Hematopoietic multipotent progenitor cell treated with erythropoietin and hydrocortisone succinate and interleukin-3 and kit ligand, for 15 days (in vitro differentiated cells): Measurements from ENCODE around the gene THSD4.

Source experiments
- DNase-seq: peaks from one replicate; pipeline ENCODE4 v3.0.0-alpha.2; 2015; ENCODE audit warnings: low spot score

THSD4 gene

DNA sequence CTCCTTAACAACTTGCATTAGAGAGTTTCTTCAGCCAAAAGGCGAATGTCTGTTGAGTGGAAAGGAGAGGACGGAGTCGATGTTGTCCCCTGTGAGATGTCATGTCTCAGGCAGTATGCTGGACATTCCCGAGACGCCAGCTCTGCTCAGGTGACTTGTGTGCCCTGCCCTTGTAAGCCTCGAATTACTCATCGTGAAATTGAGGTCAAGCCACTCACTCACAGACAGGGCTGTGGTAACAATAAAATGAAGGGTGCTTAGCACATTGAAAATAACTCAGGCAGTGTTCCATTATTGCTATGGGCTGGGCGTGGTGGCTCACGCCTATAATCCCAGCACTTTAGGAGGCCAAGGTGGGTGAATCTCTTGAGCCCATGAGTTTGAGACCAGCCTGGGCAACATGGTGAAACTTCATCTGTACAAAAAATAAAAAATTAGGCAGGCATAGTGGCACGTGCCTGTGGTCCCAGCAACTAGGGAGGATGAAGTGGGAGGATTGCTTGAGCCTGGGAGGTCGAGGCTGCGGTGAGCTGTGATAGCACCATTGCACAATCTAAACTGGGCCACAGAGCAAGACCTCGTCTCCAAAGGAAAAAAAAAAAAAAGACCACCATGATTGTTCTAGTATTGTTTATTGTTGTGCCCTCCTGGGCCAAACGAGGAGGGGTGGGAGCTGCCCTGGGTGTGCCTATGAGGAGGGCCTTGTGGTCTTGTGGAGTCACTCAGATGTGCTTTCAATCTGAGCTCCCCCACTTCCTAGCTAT lies 214.4 kb downstream of the THSD4 start:
- no peak for DNase-seq

DNA sequence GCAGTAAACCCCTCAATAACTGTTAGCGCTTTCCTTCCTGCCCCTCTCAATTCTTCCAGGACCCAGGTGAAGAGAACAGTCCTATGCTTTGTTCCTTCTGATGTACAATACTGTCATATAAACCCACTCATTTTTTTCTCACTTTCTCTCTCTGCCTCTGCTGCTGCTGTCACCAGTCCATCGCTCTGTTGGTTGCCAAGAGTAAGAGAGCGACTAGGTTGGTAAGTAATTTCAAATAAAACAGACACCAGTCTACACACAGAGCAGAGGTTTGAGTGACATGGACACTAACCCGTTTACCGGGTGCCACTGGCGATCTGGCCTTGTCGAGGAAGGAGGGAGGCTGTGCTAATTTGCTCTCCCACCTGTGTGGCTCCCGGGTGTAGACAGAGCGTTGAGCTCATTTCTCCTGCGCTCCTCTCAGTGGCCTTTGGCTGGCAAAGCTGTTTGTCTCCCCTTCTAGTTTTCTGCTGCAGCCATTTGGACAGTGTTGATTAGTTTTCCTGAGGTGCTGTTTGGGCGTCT lies 215.4 kb downstream of the THSD4 start:
- DNase-seq, result no peak

DNA sequence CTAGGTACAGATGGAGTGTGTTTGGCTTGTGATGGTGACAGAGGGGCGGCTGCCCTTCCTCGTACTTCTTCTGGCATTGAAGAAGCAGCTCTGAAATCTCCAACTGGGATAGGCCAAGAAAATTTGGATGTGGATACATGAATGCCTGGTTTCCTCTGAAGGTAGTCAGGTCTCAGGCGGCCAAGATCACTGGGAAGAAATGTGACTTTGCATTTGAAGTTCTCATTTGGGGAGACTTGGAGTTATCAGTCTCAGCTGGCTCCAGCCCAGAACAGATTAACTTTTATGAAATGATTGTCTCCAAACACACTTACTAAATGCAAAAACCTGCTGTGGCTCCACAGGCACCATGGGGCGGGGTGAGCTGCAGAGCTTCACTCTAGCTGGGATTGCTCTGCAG lies 215.9 kb downstream of the THSD4 start:
- no peak for DNase-seq

DNA sequence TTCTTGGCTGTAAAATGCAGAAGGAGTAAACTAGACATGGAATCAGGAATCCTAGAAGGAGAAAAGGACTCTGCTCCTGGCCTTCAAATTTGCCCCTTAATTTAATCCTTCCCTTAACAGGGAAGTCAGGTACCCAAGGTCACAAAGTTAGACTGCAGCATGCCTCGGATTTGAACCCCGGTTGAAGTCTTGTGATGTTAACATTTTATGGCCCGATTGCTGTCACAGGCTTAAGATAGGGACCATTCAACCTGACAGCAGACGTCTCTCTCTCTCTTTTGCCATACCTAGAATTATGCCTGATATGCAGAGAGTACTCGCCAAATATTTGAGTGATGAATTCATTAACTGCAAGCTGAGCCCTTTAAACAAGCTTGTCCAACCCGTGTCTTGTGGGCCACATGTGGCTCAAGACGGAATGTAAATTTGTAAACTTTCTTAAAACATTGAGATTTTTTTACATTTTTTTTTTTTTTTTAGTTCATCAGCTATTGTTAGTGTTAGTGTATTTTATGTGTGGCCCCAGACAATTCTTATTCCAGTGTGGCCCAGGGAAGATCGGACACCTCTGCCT lies 217.2 kb downstream of the THSD4 start:
- DNase-seq, result no peak

DNA sequence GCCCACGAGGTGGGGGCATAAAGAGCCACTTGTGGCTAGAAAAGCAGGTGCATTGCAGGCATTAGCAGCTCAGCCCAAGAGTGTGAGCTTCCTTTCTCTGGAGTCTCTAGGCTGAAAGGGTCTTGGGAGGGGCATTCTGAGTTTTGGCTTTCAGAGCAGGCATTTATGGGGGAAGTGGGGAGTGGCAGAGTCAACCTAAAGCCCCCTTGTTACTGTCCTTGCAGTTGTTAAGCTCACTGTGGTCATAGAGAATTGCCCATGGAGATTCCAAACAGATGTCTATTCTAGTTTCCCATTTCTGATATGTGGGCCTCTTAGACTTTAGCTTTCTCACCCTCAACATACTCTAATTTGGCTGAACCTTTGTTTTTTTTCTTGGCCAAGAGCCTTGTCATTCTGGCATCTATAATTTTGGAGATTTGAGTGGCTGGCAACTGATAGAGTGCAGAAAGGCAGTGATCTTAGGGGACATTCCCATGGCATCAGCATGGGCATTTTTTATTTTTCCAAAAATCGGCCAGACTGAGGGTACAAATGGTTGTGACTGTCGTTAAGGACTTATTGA lies 217.9 kb downstream of the THSD4 start:
- DNase-seq, result no peak

DNA sequence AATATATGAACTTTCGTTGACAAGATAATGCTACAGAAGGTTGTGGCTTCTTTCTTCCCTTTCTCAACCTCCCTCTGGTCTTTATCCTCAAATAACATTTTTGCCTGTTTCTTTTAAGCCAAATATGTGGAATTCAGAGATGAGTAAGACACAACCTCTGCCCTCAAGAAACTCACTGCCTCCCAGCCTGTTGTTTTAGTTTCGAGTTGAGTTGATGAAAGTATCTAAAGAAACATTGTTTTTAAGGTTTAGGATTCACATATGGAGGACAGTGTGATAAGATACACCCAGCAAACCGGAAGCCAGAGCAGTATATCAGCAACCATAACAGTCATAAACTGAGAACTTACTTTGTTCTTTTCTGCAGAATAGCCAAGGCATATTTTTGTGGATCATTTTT lies 218.6 kb downstream of the THSD4 start:
- no peak for DNase-seq

DNA sequence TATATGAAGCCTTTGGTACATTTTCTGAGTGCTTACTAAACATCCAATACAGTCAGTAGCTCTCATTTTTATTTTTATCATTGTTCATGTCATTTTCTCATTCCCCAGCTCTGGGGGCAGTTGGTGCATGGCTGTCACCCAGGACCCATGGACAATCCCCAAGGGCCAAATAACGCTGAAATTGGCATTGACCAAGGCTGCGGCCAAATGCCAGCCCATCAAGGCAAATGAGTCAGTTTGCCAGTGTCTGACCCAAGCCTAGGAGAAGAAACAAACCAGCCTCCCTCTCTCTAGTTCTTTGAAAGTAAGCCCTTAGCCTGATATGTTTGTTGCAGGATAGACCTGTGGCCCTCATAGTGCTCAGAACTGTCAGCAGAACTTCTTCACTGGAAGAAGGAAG lies 219.2 kb downstream of the THSD4 start:
- no peak for DNase-seq

DNA sequence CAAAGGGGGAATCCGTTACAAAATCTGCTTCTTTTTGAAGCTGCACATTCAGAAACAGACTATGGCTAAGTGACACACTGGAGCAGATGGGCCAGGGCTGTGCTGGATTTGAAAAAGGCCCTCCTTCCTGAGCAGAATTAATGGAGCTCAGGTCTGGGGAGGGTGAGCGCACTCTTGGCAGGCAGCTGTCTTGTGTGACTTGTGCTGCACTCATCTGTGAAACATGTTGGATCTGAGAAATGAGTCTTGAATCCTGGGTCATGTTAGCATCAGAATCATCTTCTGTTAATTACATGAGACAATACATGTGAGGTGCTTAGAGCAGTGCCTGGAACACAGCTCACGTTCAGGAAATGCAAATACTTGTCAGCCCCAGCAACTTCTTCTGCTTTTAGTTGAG lies 219.6 kb downstream of the THSD4 start:
- no peak for DNase-seq

DNA sequence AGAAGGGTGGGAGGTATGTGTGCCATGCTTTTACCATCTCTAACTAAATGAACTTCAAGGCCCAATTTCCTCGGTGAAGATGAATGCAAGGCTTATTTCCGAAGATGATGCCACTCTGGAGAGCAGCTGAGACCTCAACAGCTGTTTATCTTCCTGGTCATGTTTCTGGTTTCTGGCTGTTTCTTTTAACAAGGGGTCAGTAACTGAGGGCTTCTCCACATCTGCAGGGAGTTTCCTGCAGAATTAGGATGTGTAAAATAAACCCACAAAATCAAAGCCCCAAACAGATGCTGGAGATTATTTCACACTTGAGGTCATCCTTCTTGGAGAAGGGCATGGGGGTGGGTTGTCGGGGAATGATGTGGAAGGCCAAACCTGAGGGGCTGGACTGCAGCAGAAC lies 220.3 kb downstream of the THSD4 start:
- DNase-seq, result no peak

DNA sequence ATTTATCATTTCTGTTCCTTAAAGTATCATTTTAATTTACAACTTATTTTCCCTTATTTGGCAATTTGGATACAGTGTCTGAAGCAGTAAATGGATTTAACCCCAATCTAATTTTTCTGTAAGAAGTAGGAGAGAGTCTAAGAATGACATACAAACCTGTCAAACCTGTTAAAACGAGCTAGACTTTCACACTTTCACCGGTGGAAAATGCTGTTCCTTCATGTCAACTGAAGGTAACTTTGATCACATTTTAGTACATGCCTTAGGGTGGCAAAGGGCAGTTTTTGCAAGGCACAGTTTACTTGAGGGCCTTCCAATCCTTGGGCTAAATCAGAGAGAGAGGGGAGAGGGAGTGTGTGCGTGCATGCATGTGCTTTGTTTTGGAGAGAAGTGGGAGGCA lies 221.4 kb downstream of the THSD4 start:
- DNase-seq, result no peak

DNA sequence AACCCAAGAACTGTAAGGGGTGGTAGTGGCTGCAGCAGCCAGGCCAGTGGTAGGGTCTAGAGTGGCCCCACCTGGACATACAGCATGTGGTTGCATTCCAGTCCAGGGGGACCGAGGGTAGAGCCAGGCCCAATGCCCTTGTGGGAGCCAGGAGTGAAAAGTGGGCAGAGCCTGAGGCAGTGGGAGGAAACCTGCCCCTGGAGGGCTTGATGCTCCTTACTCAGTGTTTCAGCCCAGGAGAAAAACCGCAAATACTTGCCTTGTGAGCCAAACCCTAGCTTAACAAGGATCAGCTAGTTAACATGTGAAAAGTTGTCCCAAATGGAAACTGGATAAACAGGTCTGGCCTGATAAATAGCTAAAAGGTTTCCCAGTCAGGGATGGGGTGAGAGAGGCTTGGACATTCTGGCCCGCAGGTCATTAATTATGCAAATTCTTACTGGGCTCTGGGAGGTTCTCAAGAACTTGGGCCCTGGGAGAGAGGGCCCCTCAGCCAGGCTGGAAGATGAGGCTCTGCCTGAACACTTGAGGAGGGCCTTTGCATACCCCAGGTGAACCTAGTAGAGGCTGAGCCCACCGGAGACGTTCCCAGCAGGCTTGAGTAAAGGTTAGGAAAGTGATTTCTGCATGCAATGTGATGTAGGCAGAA lies 222.1 kb downstream of the THSD4 start:
- no peak for DNase-seq

DNA sequence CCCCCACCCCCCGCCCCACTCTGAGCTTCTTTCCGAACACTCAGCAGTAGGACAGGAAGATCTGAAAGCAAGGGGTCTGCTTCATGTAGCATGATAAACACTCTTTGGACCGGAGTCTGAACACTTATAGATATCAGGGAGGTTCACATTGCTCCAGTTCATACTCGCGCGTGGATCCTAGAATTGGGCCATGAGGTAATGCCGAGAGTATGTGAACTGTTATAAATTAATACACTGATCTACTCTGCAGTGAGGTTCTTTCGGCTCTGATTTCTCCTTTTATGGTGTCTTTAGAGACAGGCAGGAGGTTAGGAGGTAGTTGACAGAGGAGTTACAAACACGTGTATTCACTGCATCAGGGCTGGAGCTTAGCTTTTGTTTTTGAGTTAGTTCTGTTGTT lies 223.0 kb downstream of the THSD4 start:
- DNase-seq, result no peak

DNA sequence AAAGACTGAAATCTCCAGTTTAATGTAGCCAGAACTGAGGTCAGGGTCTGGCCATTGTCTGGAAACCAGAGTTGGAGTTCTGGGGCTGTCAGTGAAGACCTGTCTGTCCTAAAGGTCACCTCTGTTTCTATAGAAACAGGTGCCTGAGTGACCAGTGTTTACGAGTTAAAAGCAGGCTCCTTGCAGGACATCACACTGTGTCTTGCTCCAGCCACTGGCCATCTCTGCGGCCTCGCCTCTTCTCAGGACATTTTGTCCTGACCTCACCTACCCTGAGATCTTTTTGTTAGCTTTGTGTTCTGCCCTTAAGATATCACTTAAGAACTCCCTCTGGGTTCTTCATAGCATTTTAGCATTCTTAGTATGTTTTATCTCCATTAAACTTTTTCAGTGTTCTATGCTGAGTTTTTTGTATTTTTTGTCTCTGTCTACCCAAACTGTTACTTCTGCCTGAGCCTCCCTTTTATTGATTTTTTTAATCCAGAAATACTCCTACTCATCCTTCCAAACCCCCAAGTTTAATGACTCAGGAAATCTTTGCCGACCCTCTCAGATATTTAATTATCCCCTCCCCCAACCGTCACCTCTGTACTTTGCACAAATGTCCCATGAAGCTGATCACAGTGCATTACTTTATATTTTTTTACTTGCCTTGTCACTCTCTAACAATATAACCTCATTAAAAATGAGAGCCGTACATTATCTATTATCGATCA lies 223.7 kb downstream of the THSD4 start:
- no peak for DNase-seq

DNA sequence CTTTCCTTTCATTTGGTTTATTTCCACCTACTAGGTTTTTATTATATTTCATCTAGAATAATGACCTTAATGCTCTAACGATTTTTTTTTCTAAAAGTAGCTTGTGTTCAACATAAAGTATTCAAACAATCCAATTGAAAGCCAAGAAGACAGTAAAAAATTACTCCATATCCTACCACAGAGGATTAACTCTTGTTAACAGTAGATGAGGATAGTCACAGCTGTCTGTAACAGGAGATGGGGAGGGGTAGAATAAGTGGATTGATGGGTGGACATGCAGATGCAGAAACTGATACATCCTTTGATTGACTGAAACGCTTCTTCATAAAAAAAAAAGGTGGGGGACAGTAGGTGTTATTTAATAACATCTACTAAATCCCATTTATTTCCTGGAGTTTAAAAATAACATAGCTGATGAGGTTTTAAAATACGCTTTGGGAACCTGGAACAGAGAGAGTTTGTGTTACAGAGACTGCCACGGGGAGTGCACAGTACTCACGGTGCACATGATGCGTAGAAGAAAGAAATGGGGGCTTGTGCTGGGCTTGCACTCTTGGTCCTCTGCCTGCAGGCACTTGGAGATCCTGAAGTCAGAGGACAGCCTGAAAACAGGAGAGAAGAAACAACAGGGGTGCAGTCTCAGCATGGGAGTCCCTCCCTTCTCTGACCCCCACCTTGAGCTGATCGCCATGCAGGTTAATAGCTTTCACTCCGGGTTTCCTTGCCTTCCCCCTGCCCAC lies 226.7 kb downstream of the THSD4 start:
- DNase-seq, result no peak

DNA sequence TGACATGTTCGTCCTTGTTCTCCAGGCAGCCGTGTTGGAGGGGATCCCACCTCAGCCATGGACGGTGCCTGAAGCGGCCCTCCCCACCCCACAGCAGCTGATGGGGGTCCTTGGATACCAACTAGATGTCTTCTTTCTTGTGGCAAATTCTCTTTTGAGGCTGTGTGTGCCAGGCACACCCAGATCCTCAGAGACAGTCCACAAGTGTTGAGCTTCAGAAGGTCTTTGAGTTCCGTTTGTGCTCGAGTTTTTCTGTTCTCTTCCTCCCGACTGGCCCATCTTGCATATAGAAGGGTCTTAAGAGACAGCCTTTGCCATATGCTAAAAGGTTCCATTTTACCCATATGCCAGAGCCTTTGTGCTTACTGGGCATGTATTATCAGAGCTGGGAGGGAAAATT lies 227.4 kb downstream of the THSD4 start:
- DNase-seq, result no peak

DNA sequence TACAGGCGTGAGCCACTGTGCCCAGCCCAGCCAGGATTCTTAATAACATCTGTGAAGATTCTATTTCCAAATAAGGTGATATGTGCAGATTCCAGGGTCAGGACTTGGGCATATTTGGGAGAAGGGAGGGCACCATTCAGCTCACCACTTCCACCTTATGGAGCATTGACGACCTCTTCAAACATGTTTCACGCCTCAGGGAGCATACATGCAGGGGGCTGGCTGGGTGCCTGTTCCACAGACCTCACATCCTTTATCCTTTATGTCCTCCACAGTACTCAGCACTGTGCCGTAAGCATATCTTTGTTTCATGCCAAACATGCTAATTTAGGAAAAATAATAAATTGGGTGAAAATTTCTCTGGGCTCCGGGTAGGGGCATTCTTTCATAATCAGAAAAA lies 229.0 kb downstream of the THSD4 start:
- DNase-seq, result no peak

DNA sequence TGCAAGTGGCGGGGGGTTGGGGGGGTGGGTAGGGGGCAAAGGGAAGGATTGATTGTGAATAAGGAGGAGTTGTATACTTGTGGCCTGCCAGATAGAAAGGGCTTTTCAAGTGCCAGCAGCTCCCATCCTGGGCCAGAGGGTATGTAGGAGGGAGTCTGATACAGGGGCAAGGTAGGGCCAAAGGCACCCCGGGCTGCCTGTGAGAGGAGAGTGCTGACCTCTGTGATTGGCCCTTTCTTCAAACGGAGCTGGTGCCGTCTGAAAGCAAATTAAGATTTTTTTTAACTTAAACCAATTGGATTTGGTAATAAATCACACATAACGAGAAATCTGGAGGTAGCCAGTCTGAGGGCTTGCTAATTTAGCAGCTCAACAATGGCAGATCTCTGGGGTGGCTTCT lies 229.9 kb downstream of the THSD4 start:
- no peak for DNase-seq

DNA sequence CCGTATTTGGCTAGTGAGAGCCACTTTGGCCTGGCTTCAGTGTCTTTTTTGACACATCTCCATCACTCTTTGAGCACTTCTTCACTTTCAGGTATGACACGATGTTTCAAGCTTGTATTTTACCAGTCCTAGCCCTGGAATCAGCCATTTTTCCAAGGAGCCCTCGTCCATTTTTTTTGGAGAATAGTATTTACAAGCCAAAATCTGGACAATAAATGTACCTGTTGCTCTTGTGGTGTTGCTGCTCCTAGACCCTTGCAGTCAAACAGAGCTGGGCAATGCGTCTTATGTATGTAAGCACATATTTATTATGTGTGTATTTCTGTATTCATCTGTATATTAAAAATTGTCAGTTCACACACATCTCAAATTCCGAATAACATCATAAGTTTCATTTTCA lies 231.2 kb downstream of the THSD4 start:
- DNase-seq, result no peak

DNA sequence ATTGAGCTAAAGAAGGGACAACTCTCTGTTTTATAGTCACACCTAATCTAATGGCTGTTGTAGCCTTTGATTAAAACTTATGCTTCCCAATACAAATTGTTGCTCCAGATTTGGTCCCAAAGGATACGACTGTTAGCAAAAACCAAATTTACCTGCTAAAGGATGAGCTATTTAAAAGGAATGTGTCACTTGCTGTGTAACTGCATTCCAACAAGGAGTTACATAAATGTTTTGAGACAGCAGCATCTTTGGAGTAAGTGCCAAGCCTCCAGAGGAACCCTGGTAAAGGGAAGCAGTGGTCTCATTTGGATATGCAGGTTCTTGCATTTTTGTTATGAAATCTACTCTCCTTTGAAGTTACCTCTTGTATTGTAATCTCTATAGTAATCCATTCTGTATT lies 233.3 kb downstream of the THSD4 start:
- no peak for DNase-seq

DNA sequence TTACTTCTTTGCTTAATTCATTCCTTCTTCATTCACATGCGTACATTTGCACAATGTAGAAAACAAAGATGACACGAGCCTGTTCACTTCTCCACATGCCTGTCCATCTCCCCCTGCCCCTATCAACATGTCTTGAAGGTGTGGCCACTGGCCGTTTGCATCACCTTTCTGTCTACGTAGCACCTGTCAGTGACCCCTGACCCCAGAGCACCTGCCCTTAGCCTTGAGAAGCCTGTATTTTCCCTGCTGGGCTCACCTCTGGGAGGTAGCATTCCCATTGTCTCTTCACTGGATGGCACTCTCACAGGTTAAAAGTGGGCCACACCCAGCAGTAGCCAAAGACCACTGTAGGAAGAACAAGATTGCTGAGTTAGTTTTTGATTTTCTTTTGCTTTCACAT lies 234.1 kb downstream of the THSD4 start:
- DNase-seq, result no peak

DNA sequence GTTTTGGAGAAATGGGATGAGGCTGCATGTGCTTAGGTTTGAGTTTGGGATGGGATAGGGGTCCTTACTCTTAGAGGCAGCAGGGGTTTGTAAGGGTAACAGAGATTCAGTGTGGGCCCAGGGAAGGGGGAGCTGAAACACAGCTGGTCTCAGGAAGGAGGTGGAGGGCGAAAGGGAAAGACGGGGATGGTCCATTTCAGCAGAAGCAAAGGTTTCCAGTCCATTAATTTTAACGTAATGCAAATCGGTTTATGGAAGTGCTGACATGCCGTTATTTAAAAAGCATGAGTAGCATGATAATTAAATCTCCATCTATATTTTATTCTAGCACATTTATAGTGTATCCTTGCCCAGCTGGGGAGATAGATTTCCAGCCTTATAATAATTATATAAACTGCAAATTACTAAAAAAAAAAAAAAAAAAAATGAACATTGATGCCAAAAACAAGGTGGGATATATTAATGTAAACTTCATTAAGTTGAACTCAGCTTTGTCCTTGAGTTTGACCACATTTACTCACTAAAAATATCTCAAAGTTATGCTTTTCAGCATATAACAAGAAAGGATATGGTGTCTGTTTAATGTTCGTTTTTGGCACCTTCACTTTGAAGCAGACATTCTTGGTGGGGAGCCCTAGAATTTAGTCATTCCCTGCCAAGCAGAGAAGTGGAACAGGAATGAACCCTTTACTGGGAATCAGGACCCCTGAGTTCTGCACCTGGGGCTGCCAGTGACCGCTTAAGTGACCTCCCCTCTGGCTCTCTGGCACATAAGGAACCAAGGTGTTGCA lies 234.7 kb downstream of the THSD4 start:
- no peak for DNase-seq
